ENCODE results near the gene FGF14. TPM values are rescaled to one million over a fixed set of nuclear protein-coding genes. Genes with fewer than 3 reads are reported as not detected.

FGF14 gene
- total RNA-seq, 1 donor from 2014 or later, result 4.6 TPM

- no peaks in the 10 kb centered on the region for H3K9me3 Mint-ChIP-seq (ENCODE audit: low read depth)
- H3K27me3 Mint-ChIP-seq, result no peaks in the 10 kb centered on the region
- DNase-seq (ENCODE audit: low spot score, unreplicated experiment), result no peak
- H3K4me1 Mint-ChIP-seq (ENCODE audit: low read depth), result no peaks in the 10 kb centered on the region
- H3K36me3 Mint-ChIP-seq (ENCODE audit: insufficient read depth), result no peaks in the 10 kb centered on the region
- no peak for TF ChIP-seq CTCF (IDR thresholded peaks at IDR 0.05; ENCODE audit: unreplicated experiment)
- no peak overlapping the region for H3K27ac Mint-ChIP-seq
- no peak overlapping the region for H3K4me3 Mint-ChIP-seq (ENCODE audit: low read depth)
These were observed 606.4 kb downstream of the FGF14 start for GRCh38 chr13:101795460-101795859.

- no peak for DNase-seq (ENCODE audit: low spot score, unreplicated experiment)
- H3K36me3 Mint-ChIP-seq (ENCODE audit: insufficient read depth), result no peaks in the 10 kb centered on the region
- no peak for TF ChIP-seq CTCF (IDR thresholded peaks at IDR 0.05; ENCODE audit: unreplicated experiment)
- H3K27ac Mint-ChIP-seq, result no peak overlapping the region
- H3K27me3 Mint-ChIP-seq, result no peaks in the 10 kb centered on the region
- no peaks in the 10 kb centered on the region for H3K4me1 Mint-ChIP-seq (ENCODE audit: low read depth)
- H3K9me3 Mint-ChIP-seq (ENCODE audit: low read depth), result no peaks in the 10 kb centered on the region
- no peak overlapping the region for H3K4me3 Mint-ChIP-seq (ENCODE audit: low read depth)
These were observed 606.8 kb downstream of the FGF14 start for GRCh38 chr13:101795025-101795424.

- TF ChIP-seq CTCF (IDR thresholded peaks at IDR 0.05; ENCODE audit: unreplicated experiment), result no peak
- Mint-ChIP-seq H3K36me3 (ENCODE audit: insufficient read depth) (no peaks in the 10 kb centered on the region), H3K4me1 (ENCODE audit: low read depth) (no peaks in the 10 kb centered on the region), H3K27ac (no peak overlapping the region), H3K9me3 (ENCODE audit: low read depth) (no peaks in the 10 kb centered on the region), H3K4me3 (ENCODE audit: low read depth) (no peak overlapping the region), H3K27me3 (peaks cover 14% of the 10 kb centered on the region)
- DNase-seq (ENCODE audit: low spot score, unreplicated experiment), result no peak
These were observed 609.7 kb downstream of the FGF14 start for GRCh38 chr13:101792189-101792588.

- TF ChIP-seq CTCF (IDR thresholded peaks at IDR 0.05; ENCODE audit: unreplicated experiment), result peak; percentile 39
- Mint-ChIP-seq H3K9me3 (ENCODE audit: low read depth) (peaks cover 3% of the 10 kb centered on the region), H3K27me3 (peaks cover 34% of the 10 kb centered on the region), H3K36me3 (ENCODE audit: insufficient read depth) (no peaks in the 10 kb centered on the region), H3K27ac (no peak overlapping the region), H3K4me3 (ENCODE audit: low read depth) (no peak overlapping the region), H3K4me1 (ENCODE audit: low read depth) (peaks cover 5% of the 10 kb centered on the region)
- DNase-seq (ENCODE audit: low spot score, unreplicated experiment), result no peak
These were observed 616.0 kb downstream of the FGF14 start for GRCh38 chr13:101785858-101786257.

GRCh38 chr13:101784313-101784712 lies 617.5 kb downstream of the FGF14 start:
- Mint-ChIP-seq H3K27me3 (peaks cover 34% of the 10 kb centered on the region), H3K4me1 (ENCODE audit: low read depth) (peaks cover 5% of the 10 kb centered on the region), H3K27ac (no peak overlapping the region), H3K9me3 (ENCODE audit: low read depth) (peaks cover 3% of the 10 kb centered on the region), H3K36me3 (ENCODE audit: insufficient read depth) (no peaks in the 10 kb centered on the region), H3K4me3 (ENCODE audit: low read depth) (no peak overlapping the region)
- no peak for DNase-seq (ENCODE audit: low spot score, unreplicated experiment)
- no peak for TF ChIP-seq CTCF (IDR thresholded peaks at IDR 0.05; ENCODE audit: unreplicated experiment)

Data from progenitor cell of endocrine pancreas (in vitro differentiated cells).